Measurements from ENCODE around the gene ETV6.

ETV6 gene

DNA sequence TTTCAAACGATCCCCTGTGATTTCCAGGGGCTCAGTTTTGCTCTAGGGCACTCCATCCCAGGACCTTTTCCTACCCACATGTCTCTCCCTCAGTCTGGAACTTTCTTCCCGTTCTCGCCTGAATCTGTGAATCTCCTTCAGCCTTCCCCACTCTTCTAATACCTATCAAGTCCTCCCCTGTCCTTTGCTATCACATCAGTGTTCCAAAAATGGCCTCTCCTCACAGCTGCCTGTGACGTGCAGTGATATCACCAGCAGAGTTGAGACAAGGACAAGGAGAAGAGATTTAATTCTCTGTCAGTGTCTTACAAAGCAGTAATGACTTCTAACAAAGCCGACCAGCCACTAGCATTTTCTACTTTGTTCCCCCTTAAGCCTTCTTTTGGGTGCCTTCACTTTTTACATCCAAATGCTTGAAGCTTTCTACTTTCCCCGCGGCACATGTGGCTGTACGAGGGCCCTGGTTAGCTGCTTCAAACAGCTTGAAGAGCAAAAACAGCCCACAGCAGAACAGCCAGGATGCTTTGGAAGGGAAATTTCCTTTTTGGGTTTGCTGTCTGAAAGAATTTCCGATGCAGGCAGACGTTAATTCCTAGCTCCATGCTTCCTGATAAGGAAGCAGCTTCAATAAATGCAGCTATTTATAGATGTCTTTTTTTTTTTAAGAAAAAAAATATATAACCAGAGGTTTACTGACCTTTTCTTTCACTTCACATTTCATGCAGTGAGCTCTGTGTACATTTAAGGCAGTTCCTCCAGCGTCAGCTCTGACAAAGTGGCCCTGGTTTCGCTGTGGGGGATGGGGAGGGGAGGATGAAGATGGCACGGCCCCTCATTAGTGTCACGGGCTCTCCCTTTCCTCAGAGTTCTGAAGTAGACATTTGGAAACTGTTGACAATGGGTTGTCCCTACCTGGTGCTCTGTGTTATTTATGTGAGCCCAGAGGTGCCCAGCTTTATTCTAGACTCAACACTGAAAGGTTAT, 109.3 kb downstream of the ETV6 start:
- no peak for DNase-seq (ENCODE audit: low read depth)

DNA sequence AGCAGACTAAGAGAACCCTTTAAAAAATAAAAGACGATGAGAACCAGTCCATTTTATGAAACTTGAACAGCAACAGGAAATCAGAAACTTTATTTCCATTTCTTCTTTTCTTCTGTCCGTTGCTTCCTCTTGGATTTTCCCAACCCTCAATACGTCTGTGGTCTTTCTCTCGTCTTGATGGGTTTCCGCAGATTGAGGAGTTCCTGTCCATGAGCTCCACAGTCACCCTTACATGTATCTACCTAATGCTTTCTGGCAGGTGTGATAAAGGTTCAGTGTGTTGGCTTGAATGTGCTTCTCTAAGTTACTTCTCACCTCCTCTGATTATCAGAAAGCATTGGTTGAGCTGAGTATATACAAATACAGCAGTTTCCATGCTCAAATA, 110.0 kb downstream of the ETV6 start:
- DNase-seq (ENCODE audit: low read depth) = no peak

DNA sequence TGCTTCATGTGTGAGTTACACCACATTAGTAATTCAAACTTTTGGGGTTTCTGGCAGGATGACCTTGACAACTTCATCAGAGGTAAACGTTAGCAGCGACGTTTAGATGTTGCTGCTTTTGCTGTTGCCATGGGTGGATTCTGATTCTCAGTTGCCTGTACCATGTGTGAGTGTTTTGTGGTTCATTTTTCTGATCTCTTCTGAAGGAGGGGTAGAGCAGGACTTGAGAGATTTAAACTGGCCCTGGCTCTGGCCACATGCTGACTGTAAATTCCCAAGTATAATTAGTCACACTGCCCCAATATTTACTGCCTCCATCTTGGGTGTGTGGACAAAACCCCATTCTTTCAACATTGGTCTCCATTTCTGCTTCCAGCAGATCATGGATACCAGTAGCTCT, 110.4 kb downstream of the ETV6 start:
- DNase-seq (ENCODE audit: low read depth) = no peak

DNA sequence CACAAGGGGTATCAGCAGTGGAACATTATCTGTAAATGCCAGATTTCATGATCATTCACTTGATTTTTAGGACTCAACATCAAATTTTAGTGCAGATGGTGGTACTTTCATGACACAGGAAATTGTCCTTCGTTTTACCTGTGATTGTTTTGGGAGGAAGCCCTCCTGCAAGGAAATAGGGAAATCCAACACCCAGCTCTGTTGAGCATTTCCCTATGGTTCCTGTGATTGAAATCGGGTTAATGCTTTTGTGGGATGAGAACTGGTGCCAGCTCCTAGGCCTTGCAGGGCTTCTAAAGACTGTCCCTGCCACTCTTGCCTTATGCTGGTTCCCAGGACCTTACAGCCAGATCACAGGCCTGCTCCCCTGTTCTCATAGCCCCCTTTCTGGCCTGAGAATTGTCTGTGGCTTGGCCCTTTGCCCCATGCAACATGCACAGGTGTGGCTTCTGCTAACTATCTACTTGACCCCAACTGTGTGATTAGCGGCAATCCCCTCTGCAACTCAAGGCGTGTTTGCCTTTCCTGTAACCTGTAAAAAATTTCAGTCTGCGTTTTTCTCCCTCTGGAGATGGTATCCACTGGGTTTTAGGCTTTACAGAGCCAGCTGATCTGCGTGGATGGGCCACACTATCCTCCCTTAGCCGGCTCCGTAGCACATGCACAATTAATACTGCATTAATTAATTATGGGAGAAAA, 112.5 kb downstream of the ETV6 start:
- DNase-seq (ENCODE audit: low read depth) = no peak

DNA sequence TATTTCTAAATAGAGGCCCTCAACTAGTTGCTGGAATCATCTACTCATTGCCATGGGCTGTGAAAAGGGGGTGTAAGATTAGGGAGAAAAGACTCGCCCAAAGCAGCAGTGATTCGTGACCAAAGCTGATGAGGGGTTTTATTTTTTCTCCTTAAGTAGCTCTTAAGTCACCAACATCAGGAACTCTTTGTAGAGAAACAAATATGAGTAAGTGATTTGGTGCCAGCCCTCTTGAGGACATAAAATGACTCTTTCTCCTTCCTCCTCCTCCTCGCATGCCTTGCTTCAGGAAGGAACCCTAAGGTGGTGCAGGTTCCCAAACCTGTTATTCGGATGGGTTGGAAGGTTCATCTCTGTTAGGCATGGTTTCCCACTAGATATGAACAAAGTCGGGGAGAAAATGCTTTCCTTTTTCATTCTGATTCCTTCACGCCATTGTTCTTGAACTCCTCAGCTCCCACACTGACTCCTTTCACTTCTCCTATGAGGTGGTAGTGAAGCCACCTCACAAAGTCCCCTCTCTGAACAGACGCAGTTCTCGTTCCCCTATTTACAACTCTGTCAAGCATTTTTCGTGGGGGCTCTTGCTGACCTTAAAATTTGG, 113.4 kb downstream of the ETV6 start:
- DNase-seq (ENCODE audit: low read depth) = no peak

DNA sequence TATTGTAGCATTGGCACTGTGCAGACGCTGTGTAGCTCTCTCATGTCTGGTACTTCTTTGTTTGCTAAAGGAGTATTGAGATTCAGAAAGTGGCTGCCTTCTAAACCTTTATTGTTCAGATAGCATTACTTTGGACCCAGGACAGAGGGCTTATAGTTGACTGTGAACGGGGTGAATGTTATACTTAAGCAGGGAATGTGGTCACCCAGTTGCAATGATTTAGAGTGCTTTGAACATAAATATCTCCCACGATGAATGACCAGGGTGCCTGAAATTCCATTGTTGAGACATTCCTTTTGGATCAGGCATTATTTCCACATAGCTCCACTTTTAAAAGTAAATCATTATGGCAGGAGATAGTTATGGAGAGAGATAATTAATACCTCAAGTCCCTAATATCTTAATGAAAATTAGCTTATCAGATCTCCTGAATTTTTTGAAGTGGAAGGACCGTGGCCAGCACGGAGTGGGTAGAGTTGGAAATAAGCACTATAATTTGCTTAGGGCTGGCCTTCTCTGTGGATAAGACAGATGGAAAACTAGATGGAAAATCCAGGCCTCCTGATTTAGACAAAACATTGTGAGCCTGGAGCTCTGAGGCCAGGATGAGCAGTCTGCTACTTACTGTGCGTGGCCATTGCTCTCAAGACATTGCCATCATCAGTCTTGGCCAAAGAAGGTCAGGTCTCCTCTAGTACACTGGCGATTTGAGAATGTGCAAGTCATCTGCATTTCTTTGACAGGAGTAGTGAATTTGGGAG, 114.5 kb downstream of the ETV6 start:
- DNase-seq (ENCODE audit: low read depth) = peak; percentile 73

DNA sequence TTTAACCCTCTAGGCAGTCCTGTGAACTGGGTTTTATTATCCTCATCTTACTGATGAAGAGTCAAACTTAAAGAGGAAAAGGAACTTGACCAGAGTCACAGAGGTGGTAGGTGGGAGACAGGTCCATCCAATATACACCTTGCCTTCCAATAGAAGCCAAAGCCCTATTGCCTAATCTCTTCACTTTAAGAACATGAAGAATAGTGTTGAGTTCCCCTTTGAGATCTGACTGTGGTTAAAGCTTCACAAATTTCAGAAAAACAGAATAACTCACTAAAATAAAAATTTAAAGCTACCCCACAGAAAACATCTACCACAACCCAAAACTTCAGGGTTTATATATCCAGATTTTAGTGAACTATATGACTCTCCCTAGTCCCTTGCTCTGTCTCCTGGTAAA, 115.4 kb downstream of the ETV6 start:
- no peak for DNase-seq (ENCODE audit: low read depth)

DNA sequence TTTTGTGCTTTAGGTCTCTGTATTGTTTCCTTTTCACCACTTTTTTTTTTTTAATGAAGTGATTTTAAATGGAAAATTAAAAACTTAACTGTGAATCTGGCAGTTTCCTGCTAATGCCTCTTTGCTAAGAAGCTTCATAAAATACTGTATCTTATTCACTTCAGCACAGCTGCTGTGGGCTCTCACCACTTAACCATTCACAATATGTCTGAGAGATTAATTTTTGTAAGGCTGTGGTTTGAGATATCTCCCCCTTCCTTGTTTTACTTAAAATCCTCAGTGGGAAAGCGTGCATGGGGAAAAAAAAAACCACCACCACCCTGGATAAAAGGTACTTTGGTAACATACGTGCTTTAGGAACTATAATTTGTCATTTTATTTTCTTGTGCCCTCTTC, 115.9 kb downstream of the ETV6 start:
- no peak for DNase-seq (ENCODE audit: low read depth)

DNA sequence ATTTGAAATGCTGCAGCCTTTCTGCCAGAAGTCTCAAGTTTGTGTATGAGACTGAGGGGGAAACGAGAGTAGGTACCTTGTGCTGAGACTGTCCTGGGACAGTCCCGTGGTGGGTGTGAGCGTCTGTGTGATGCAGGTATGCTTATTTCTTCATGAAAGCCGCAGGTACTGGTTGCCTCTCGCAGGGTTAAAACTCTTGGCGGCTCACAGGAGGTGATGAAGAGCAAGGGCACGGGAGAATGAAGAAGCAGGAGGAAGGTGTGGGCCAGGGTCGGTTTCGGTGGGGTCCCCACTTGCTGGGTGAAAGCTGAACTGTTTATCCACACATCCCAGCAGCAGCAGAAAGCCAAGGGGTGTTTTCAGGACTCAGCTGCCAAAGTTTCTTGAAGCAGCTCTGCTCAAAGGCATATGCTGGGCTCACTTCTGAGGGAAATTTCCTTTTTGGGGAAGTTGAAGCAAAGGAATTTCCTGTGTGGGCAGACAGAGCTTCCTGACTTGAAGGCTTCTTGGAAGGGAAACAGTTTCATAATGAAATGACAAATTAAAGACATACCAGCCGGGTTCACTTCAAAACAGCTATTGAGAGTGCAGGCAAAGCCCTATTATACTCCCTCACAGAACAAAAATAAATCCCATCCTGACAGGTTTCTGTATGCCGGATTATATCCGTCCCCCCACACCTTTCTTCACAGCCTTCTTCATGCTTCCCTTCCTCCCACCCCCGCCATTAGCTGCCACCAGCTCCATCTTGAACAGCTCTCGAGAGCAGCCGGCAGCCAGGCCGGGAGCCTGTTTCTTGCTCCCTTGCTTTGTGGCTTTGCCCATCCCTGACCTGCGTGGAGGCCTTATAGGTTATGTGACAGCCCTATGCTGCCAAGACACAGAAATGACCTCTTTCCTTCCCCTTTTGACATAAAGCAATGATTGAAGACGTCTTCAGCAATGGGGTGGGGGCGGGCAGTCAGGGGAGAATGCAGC, 116.6 kb downstream of the ETV6 start:
- peak; percentile 63 for DNase-seq (ENCODE audit: low read depth)

DNA sequence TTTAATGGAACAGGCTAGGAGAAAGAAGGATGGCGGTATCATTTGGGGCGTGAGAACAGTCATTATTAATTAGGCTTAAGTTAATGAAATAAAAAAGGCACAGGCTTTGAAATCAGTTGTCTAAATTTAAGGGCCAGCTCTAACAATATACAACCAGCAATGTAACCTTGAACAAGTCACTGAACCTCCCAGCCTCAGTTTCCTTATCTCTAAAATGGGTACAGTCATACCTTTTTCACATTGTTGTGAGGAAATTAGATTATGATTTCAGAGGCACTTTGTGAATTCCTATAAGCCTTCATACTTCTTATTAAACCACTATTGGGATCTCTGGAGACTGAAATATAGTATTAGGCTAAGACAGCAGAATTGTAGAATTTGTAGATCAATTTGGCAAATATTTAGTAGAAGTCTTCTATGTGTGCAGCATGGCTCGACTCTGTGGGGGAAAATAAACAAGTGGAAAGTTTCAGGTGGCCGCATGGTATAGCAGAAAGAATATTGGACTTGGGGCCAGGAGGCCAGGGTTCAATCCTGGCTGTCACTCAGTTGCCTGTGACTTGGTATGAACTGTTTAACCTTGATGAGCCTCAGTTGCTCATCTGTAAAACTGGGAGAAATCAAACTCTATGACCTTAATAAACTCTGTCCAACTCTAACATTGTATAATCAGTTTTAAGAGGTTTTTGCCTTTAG, 117.7 kb downstream of the ETV6 start:
- no peak for DNase-seq (ENCODE audit: low read depth)

DNA sequence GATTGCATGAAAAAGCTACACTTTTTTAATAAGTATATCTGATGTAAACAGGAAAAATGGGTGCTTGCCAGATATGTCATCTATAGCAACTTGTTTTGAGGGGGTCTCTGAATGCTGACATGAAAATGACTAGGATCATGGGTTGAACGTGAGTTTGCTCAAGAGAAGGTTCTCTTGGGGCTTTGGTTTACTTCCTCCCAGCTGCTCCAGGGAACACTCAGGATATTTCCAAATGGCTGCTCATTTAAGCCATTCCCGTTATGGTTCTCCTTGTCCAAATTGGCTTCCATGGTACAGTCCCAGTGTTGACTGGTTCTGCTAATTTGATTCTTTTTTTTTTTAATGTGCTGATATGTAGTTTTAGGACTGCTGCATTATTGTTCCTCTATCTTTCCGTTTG, 118.3 kb downstream of the ETV6 start:
- DNase-seq (ENCODE audit: low read depth) = no peak

DNA sequence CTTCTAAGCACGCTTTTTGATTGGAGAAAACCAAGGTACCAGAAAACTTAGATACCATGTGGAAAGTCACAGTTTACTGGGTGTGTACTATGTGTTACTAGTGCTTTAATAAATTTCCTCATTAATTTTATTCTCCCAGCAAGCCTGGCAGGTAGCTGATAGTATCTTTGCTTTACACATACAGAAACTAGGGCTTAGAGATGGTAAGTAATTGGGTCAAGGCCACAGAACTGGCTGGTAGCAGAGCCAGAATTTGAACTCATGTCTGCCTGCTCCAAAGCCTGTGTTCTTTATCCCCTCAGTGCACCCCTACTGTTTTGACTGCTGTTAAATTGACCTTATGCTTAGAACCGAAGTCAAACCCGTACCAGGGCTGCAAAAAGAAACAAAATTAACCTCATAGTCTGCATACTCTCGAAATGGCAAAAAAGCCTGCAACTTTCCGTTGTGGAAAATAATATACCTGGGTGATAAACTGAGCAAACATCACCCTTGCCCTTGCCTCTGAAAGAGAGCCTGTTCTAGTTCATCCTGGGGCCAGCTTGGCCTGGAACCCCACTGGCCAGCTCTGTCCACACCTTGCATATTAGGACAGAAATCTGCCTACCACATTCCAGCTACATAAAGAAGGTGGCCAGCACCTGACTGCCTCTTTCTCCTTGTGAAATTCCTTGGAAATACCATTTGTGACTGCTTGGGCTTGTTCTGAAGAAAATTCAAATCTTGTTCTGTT, 118.9 kb downstream of the ETV6 start:
- no peak for DNase-seq (ENCODE audit: low read depth)

DNA sequence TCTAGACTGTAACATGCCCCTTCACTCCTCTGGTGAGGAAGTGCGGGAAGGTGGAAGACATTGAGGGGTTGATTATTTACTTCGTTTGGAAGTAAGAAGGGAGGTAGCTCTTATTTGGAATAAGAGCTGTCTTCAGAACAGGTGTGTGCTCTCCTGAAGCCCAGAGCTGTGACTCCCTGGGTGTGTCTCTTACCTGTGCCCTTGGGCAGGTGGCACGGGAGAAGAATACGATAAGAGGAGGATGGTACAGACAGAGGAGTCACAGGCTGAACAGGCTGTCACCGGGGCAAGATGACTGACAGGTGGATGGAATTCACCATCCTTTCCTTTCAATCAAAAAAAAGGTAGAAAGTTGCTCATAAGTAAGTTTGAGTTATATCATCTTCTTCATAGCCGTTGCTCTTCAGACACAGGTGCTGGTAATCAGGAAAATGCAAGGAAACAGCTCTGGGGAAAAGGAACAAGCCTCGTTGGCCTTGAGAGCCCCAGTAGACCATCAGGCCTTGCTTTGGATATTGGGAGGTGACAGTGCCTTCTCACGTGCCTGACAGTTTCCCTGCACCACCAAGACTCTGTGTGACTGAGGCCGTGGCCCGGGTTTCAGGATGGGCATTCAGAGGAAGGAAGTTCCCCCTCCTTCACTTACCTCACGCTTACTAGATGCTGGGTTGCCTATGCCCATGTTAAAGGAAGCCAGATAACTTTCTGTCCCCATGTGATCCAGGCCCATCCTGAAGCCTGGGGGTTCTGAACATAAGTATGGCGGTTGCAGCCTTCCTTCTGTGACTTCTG, 120.4 kb downstream of the ETV6 start:
- DNase-seq (ENCODE audit: low read depth) = no peak

DNA sequence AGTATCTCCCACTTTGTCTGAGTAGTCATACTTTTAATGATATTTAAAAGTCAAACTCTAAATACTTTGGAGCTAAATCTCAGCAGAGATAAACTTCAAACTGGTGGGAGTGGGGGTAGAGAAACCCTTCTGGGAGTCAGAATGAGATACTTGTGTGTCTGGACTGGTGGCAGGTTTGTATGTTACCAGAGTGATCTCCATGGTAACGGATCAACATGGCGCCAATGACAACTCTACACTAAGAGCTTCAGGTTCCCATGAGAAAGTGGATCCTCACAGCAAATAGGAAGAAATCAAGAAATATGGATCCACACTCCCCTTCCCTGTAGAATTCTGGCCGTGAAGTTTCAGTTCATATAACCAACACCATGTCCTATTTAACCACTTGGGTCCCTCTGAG, 121.9 kb downstream of the ETV6 start:
- peak; percentile 15 for DNase-seq (ENCODE audit: low read depth)

DNA sequence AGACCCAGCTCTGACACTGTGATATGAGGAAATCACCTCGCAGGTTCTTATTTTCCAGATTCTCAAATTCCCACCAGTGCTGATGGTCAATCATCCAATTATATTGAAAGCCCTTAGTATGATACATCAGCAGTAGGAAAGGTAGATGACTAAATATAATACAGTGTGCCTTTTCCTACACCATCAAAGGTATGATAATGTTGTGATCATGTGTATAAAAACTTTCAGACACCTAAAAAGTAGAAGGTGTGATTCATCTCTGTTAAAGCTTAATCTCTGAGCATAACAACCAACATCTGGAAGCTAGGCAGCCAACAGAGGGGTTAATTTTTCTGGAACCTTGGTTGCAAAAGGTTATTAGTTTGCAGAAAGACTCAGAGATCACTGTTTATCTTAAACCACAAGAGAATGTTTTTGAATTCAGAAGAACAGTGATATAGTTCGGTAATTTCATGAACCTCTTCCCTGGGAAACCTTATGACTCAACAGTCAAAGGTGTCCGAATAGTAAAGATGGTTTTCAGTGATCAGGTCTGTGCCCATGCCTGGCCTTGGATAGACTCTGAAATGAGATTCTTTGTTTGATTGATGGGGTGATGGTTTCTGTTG, 122.5 kb downstream of the ETV6 start:
- DNase-seq (ENCODE audit: low read depth) = no peak

DNA sequence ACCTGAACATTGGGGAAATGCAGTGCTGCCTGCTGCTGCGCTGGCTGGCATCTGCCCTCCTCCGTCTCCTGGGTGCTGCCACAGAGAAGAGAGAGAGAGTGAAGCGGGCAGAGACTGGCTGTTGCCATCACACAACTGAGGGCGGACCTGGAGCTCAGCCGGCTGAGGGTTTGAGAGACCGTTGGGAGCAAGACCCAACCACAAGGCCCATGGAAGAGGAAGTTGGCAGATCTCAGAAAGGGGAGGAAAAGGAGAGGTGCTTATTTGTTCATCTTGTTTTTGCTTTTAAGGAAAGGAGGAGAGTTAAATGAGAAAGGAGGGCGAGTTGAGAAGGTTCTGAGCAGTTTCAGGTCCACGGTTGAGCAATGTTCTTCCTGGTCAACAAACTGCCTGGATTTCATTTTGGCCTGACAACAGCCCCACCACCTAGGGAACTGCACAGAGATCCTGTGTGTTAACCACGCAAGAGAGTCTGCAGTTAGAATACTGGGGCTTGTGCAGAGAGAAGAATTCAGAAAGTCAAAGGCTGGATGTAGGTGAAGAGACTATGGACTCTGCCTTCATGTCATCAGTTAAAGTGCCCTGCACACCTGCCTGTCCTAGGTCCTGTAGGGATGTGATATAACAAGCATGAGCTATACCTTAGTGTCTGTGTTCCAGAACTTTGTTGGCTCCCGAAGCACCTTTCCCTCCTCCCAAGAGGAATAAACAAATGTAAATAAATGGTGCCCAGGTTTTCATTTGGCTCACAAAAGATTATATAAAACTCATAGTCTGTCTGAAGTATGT, 124.6 kb downstream of the ETV6 start:
- DNase-seq (ENCODE audit: low read depth) = no peak

DNA sequence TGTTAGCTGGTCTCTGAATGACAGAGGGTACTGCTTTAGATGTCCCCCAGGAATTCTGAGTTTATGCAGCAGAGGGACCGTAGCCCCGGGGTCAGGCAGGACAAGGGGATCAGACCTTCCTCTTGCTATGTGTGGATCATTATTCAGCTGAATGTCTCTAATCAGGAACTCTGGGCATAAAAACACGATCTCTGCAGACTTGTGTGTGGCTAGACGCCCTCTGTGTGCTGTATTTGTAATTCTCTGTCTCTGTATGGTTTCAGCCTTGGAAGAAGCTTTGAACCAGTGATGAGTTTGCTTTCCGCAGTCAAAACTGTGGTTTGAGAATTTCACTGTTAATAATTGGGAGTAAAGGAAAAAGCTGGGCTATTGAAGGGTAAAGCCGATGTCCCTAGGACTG, 125.3 kb downstream of the ETV6 start:
- no peak for DNase-seq (ENCODE audit: low read depth)

DNA sequence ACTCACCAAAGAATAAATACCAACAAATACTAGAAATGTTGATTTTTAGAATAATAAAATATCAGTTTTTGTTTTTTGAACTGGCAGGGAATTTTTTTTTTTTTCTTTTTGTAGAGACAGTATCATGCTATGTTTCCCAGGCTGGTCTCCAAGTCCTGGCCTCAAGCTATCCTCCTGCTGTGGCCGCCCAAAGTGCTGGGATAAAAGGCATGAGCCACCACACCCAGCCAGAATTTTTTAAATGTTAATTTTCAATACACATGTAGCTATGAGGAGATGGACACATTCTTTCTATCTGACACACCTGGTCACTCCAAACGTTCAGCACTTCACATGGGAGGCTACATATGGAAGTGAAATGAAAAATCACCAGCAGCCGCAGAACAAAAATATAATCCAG, 126.8 kb downstream of the ETV6 start:
- no peak for DNase-seq (ENCODE audit: low read depth)

All from fibroblast of gingiva (primary cell).